Lung (tissue), 12 donors: Measurements from ENCODE around the gene INO80C. TPM values are rescaled to one million over a fixed set of nuclear protein-coding genes. Genes with fewer than 3 reads are reported as not detected.

ENCODE experiments used
- ATAC-seq: fragments of 200-7000 bp; cut with Tn5 transposase; one replicate; pipeline ENCODE4 v1.9.1; 2020; ENCODE audit warnings: moderate number of reproducible peaks; ENCODE audit not compliant: insufficient read depth, low FRiP score
- DNase-seq, 3 donors: peaks; one replicate each; pipeline ENCODE4 v3.0.0-alpha.2; 2013 to 2017
- H3K27ac ChIP-seq, 2 donors: one replicate each; pipeline ENCODE4 v1.5.1; 2013; ENCODE audit warnings: mild to moderate bottlenecking in 2 of 2, moderate library complexity in 2 of 2, control low read depth in 1 of 2, inconsistent platforms in 1 of 2, low read depth in 1 of 2, low read length in 1 of 2
- H3K27me3 ChIP-seq, 3 donors: one replicate each; pipeline ENCODE4 v1.5.1; 2013; ENCODE audit warnings: low read length in 2 of 3; ENCODE audit not compliant: control insufficient read depth in 3 of 3, insufficient read depth in 3 of 3
- H3K36me3 ChIP-seq, 4 donors: one replicate each; pipeline ENCODE4 v1.5.1; 2013; ENCODE audit warnings: low read length in 4 of 4, mild to moderate bottlenecking in 1 of 4, moderate library complexity in 1 of 4; ENCODE audit not compliant: control insufficient read depth in 4 of 4, insufficient read depth in 4 of 4
- H3K4me1 ChIP-seq, 5 donors: one replicate each; pipeline ENCODE4 v1.5.1; 2013; ENCODE audit warnings: low read length in 5 of 5, mild to moderate bottlenecking in 2 of 5, moderate library complexity in 1 of 5; ENCODE audit not compliant: control insufficient read depth in 5 of 5, insufficient read depth in 5 of 5
- H3K4me3 ChIP-seq: one replicate; pipeline ENCODE4 v1.5.1; 2013; ENCODE audit warnings: mild to moderate bottlenecking, control low read depth, moderate library complexity
- H3K9ac ChIP-seq, 2 donors: one replicate each; pipeline ENCODE4 v1.5.1; 2013; ENCODE audit warnings: low read length in 2 of 2, control low read depth in 1 of 2; ENCODE audit not compliant: insufficient read depth in 1 of 2
- H3K9me3 ChIP-seq, 4 donors: one replicate each; pipeline ENCODE4 v1.5.1; 2013; ENCODE audit warnings: low read length in 3 of 4, mild to moderate bottlenecking in 1 of 4, moderate library complexity in 1 of 4; ENCODE audit not compliant: control insufficient read depth in 4 of 4, insufficient read depth in 3 of 4
- WGBS, 2 donors: extraction: QIAGEN DNeasy Blood & Tissue Kit; methylation state at CpG; one replicate each; pipeline ENCODE4 v1.1.7; 2013; 5-methylcytosine and 5-hydroxymethylcytosine counted together
- polyA plus RNA-seq, 2 donors: library from polyadenylated mRNA; stranded (reverse); fragments of 200-250 nt; gene quantifications; one replicate each; pipeline ENCODE4 v1.2.1, GENCODE V29; 2013
- total RNA-seq, 2 donors: library from RNA; depleted of rRNA in 1 of 2; stranded (reverse); fragments of >200 nt in 1 of 2; gene quantifications; one replicate each; pipeline ENCODE4 v1.2.1, GENCODE V29; 2014 to 2021
- TF ChIP-seq, protein P1 (sequence below): IDR thresholded peaks from 2 replicates; pipeline ENCODE4 v1.5.1; 2012; ENCODE audit warnings: mild to moderate bottlenecking; ENCODE audit errors: control extremely low read depth, extremely low read depth
- donor health status: control.
- donor health status: control.
- donor health status: Bipolar disorder and iron deficiency.
- donor health status: healthy.
- donor health status: DM: yes; HTN: yes; CAD: no.

INO80C gene
- total and polyA plus RNA-seq, 4 donors: 26.7 to 35.6 (median 31.5) TPM

DNA sequence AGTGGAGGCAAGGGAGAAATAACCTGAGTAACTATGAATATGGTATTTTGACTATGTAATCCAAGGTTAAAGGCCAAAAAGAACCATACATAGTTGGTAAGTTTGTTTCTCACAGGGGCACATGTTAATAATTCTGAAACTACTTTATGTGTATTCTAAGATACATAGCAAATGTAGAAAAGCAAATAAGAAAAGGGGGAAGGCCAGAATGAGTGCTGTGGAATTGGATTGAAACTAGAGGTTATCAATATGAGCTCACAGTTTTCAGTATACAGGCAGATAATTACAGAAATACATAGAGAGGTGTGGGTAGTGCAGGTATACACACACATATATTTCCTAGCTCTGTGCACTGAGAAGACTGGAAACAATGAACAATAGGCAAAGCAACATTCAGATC lies 13.7 kb downstream of the INO80C start:
- H3K27ac ChIP-seq: no peak overlapping the region
- H3K27me3 ChIP-seq: no peaks in the 10 kb centered on the region
- H3K4me3 ChIP-seq: no peak overlapping the region
- TF ChIP-seq, protein P1, sequence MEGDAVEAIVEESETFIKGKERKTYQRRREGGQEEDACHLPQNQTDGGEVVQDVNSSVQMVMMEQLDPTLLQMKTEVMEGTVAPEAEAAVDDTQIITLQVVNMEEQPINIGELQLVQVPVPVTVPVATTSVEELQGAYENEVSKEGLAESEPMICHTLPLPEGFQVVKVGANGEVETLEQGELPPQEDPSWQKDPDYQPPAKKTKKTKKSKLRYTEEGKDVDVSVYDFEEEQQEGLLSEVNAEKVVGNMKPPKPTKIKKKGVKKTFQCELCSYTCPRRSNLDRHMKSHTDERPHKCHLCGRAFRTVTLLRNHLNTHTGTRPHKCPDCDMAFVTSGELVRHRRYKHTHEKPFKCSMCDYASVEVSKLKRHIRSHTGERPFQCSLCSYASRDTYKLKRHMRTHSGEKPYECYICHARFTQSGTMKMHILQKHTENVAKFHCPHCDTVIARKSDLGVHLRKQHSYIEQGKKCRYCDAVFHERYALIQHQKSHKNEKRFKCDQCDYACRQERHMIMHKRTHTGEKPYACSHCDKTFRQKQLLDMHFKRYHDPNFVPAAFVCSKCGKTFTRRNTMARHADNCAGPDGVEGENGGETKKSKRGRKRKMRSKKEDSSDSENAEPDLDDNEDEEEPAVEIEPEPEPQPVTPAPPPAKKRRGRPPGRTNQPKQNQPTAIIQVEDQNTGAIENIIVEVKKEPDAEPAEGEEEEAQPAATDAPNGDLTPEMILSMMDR: no peak
- H3K9me3 ChIP-seq: no peaks in the 10 kb centered on the region
- DNase-seq (no peak), ATAC-seq (no peak)
- H3K9ac ChIP-seq: no peak overlapping the region
- H3K4me1 ChIP-seq: peaks cover 0 to 9% (median 0%) of the 10 kb centered on the region in 5 donors
- H3K36me3 ChIP-seq: no peaks in the 10 kb centered on the region

DNA sequence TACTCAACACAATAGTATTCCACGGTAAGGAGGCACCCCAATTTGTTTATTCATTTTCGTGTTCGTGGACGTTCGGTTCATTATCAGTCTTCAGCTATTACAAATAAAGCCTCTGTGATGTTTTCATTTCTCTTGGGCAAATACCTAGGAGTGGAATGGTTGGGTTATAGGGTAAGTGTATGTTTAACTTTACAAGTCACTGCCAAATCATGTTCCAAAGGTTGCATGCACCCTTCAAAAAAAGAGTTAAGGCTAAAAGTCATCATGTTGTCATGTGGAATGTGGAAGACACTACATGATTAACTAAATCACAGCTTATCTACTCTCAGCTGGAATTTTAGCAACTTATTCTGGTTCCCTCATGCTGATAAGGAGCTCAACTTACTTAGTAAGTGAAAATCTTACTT lies 15.8 kb downstream of the INO80C start:
- no peaks in the 10 kb centered on the region for H3K27me3 ChIP-seq
- DNase-seq (no peak), ATAC-seq (no peak)
- TF ChIP-seq, protein P1: no peak
- H3K9me3 ChIP-seq: no peaks in the 10 kb centered on the region
- WGBS, 2 donors: 74 to 79% methylated on average over 5 of the region's 5 CpGs
- H3K36me3 ChIP-seq: peaks cover 0 to 1% (median 0%) of the 10 kb centered on the region in 4 donors
- H3K4me3 ChIP-seq: no peak overlapping the region
- no peak overlapping the region for H3K27ac ChIP-seq
- H3K9ac ChIP-seq: no peak overlapping the region
- H3K4me1 ChIP-seq: peaks cover 0 to 12% (median 0%) of the 10 kb centered on the region in 5 donors

DNA sequence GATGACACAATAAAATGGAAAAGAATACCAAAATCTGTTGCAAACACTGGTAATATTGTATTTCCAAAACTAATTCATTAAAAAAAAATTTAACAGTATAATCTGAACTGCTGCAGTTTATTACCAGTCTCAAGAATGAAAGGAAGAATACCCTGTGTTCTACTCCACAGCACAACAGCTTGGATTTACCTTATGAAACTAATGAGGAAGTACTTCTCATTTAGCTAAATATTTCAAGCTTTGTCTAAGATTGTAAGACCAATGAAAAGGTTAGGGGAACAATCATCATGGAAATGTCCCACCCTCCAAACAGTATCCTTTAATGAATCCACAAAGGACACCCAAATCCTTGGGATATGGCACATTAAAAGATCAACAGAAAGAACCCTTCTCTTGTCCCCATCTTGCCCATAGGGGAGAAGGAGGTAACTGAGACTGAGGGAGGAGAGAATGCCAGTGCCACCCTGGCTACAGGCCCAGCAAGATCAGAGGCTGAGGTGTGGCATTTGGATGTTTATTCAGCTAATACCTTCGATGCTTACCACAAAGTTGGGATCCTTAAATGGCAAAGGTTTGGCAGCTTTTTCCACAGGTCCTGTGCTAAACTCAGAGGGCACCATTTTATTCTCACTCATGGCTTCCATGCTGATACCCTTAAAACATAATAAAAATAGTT lies 17.7 kb downstream of the INO80C start:
- no peaks in the 10 kb centered on the region for H3K27me3 ChIP-seq
- no peak overlapping the region for H3K4me3 ChIP-seq
- H3K4me1 ChIP-seq: peaks cover 0 to 10% (median 0%) of the 10 kb centered on the region in 5 donors
- DNase-seq (no peak), ATAC-seq (no peak)
- peak overlapping the region in 1 of 2 donors; percentile 61 for H3K27ac ChIP-seq
- H3K9ac ChIP-seq: no peak overlapping the region
- H3K9me3 ChIP-seq: no peaks in the 10 kb centered on the region
- WGBS, 2 donors: 54 to 73% methylated on average over 1 of the region's 1 CpG
- peaks cover 0 to 1% (median 0%) of the 10 kb centered on the region in 4 donors for H3K36me3 ChIP-seq
- TF ChIP-seq, protein P1: no peak
